GM23338 (cell line): ENCODE results near the gene KCTD8. TPM values are rescaled to one million over a fixed set of nuclear protein-coding genes. Genes with fewer than 3 reads are reported as not detected.

Source experiments
- ATAC-seq: fragments of 200-7000 bp; cut with Tn5 transposase; 3 replicates; pipeline ENCODE4 v1.9.1; 2020
- DNase-seq: peaks from one replicate; pipeline ENCODE4 v3.0.0-alpha.2; 2015; ENCODE audit warnings: low spot score
- H2AFZ ChIP-seq: fragments of 200-600 bp; sonication (generic); 2 replicates; pipeline ENCODE4 v1.8.0; 2016; ENCODE audit warnings: antibody characterized with exemption, mild to moderate bottlenecking, moderate library complexity
- H3F3A ChIP-seq: fragments of 200-600 bp; sonication (generic); replicated peaks from 2 replicates; pipeline ENCODE4 v1.8.0; 2017; ENCODE audit warnings: antibody characterized with exemption, mixed run types, low read depth
- H3K27ac ChIP-seq: fragments of 200-600 bp; sonication (generic); 2 replicates; pipeline ENCODE4 v1.6.1; 2016; ENCODE audit warnings: low read depth
- H3K27me3 ChIP-seq: fragments of 200-600 bp; sonication (generic); 2 replicates; pipeline ENCODE4 v1.8.0; 2016; ENCODE audit warnings: mild to moderate bottlenecking, mixed run types, moderate library complexity; ENCODE audit not compliant: insufficient read depth
- H3K36me3 ChIP-seq: fragments of 200-600 bp; sonication (generic); 2 replicates; pipeline ENCODE4 v1.8.0; 2016; ENCODE audit warnings: mild to moderate bottlenecking; ENCODE audit not compliant: insufficient read depth
- H3K4me1 ChIP-seq: fragments of 200-600 bp; sonication (generic); 2 replicates; pipeline ENCODE4 v1.8.0; 2016; ENCODE audit warnings: mild to moderate bottlenecking, moderate library complexity; ENCODE audit not compliant: insufficient read depth
- H3K4me2 ChIP-seq: fragments of 200-600 bp; sonication (generic); 2 replicates; pipeline ENCODE4 v1.7.1; 2017; ENCODE audit warnings: mixed run types
- H3K4me3 ChIP-seq: fragments of 200-600 bp; sonication (generic); 2 replicates; pipeline ENCODE4 v1.6.1; 2016; ENCODE audit warnings: mixed run types
- H3K79me2 ChIP-seq: fragments of 200-600 bp; sonication (generic); replicated peaks from 2 replicates; pipeline ENCODE4 v1.8.0; 2017; ENCODE audit warnings: mild to moderate bottlenecking; ENCODE audit not compliant: insufficient read depth
- H3K9me2 ChIP-seq: fragments of 200-600 bp; sonication (generic); 2 replicates; pipeline ENCODE4 v1.8.0; 2017; ENCODE audit not compliant: insufficient read depth
- H4K20me1 ChIP-seq: fragments of 200-600 bp; sonication (generic); replicated peaks from 2 replicates; pipeline ENCODE4 v1.8.0; 2017; ENCODE audit warnings: mild to moderate bottlenecking; ENCODE audit not compliant: insufficient read depth
- H3K27ac Mint-ChIP-seq: 2 replicates; pipeline ENCODE4 v1.8.0; 2020; ENCODE audit warnings: inconsistent platforms, mild to moderate bottlenecking, moderate library complexity, mixed read lengths
- H3K27me3 Mint-ChIP-seq: 3 replicates; pipeline ENCODE4 v1.8.0; 2022; ENCODE audit warnings: low read depth, mild to moderate bottlenecking, moderate library complexity, mixed read lengths, inconsistent platforms; ENCODE audit not compliant: insufficient read depth, poor library complexity
- H3K36me3 Mint-ChIP-seq: 3 replicates; pipeline ENCODE4 v1.8.0; 2021; ENCODE audit warnings: low read depth, mild to moderate bottlenecking, inconsistent platforms, moderate library complexity, mixed read lengths
- H3K4me1 Mint-ChIP-seq: 3 replicates; pipeline ENCODE4 v1.8.0; 2020; ENCODE audit warnings: mild to moderate bottlenecking, inconsistent platforms, mixed read lengths
- H3K4me3 Mint-ChIP-seq: 3 replicates; pipeline ENCODE4 v1.8.0; 2021; ENCODE audit warnings: moderate library complexity, mild to moderate bottlenecking, inconsistent platforms, mixed read lengths
- H3K9me3 Mint-ChIP-seq: 3 replicates; pipeline ENCODE4 v1.8.0; 2020; ENCODE audit warnings: moderate library complexity, mild to moderate bottlenecking, inconsistent platforms, mixed read lengths
- CREB1 ChIP-seq: fragments of 250-450 bp; sonication (Bioruptor Pico); IDR thresholded peaks from 2 replicates; pipeline ENCODE4 v1.5.0; 2020; ENCODE audit warnings: low read depth, mild to moderate bottlenecking, moderate library complexity
- ETS1 ChIP-seq: IDR thresholded peaks from 2 replicates; pipeline ENCODE4 v1.6.1; 2016; ENCODE audit warnings: antibody characterized with exemption
- EZH2 ChIP-seq: fragments of 200-600 bp; sonication (generic); IDR thresholded peaks from one replicate; pipeline ENCODE4 v1.8.0; 2017; ENCODE audit warnings: antibody characterized with exemption, mild to moderate bottlenecking, low read depth; ENCODE audit not compliant: unreplicated experiment
- JUNB ChIP-seq: IDR thresholded peaks from one replicate; pipeline ENCODE4 v1.6.1; 2016; ENCODE audit warnings: antibody characterized with exemption; ENCODE audit not compliant: unreplicated experiment
- NANOG ChIP-seq: IDR thresholded peaks from 2 replicates; pipeline ENCODE4 v1.6.1; 2016; ENCODE audit warnings: antibody characterized with exemption, borderline replicate concordance
- ZNF114 ChIP-seq: fragments of 250-450 bp; sonication (Bioruptor Pico); IDR thresholded peaks from 2 replicates; pipeline ENCODE4 v1.5.0; 2020; ENCODE audit warnings: mild to moderate bottlenecking, moderate library complexity
- ZNF331 ChIP-seq: fragments of 250-450 bp; sonication (Bioruptor Pico); IDR thresholded peaks from 2 replicates; pipeline ENCODE4 v1.5.0; 2020; ENCODE audit warnings: low read depth, mild to moderate bottlenecking, moderate library complexity
- ZNF462 ChIP-seq: fragments of 250-450 bp; sonication (Bioruptor Pico); IDR thresholded peaks from 2 replicates; pipeline ENCODE4 v1.5.0; 2020; ENCODE audit warnings: mild to moderate bottlenecking, moderate library complexity
- polyA plus RNA-seq: library from polyadenylated mRNA; unstranded; fragments of >200 nt; fragmentation: Nextera tagmentation; extraction: Ambion mirVana; gene quantifications from 2 replicates; pipeline ENCODE4 v1.2.1, GENCODE V29; 2016
- total RNA-seq: library from RNA; depleted of rRNA; stranded (reverse); fragments of >200 nt; shearing (Covaris generic); gene quantifications from 2 replicates; pipeline ENCODE4 v1.2.3, GENCODE V29; 2014
- TF ChIP-seq, protein P1 (sequence below), 2 experiments: fragments of 200-600 bp in 1 of 2; sonication (generic) in 1 of 2; conservative IDR thresholded peaks; 2 replicates each; pipeline versions ENCODE4 v1.5.1 to v1.6.1; 2016 to 2017; ENCODE audit warnings: antibody characterized with exemption in 2 of 2, low read depth in 2 of 2, mild to moderate bottlenecking in 2 of 2, moderate library complexity in 1 of 2

The KCTD8 gene
- total and polyA plus RNA-seq, 2 experiments from 2014 or later = 2.8 to 5.0 TPM

GRCh38 chr4:44421330-44422065 lies 27.1 kb downstream of the KCTD8 start:
- Histone ChIP-seq H3K36me3 (no peaks in the 10 kb centered on the region), H3K27me3 (no peaks in the 10 kb centered on the region), H2AFZ (no peak overlapping the region), H3K79me2 (no peaks in the 10 kb centered on the region), H3K4me3 (no peak overlapping the region), H3K4me2 (no peak overlapping the region), H3K27ac (no peak overlapping the region), H4K20me1 (no peaks in the 10 kb centered on the region), H3K4me1 (0 out of 2 replicates have a peak, but pooled peaks cover 5% of the 10 kb centered on the region), H3K9me2 (peaks cover 1% of the 10 kb centered on the region; the same call in 1 of the 2 replicates), H3F3A (no peaks in the 10 kb centered on the region)
- no peaks in the 10 kb centered on the region for H3K27me3 Mint-ChIP-seq
- no peak overlapping the region for H3K27ac Mint-ChIP-seq
- ATAC-seq (no peak), DNase-seq (no peak)
- H3K9me3 Mint-ChIP-seq = peaks cover 2% of the 10 kb centered on the region; the same call in 1 of the 3 replicates
- peaks cover 9% of the 10 kb centered on the region; the same call in 2 of the 3 replicates for H3K4me1 Mint-ChIP-seq
- TF ChIP-seq, protein P1, sequence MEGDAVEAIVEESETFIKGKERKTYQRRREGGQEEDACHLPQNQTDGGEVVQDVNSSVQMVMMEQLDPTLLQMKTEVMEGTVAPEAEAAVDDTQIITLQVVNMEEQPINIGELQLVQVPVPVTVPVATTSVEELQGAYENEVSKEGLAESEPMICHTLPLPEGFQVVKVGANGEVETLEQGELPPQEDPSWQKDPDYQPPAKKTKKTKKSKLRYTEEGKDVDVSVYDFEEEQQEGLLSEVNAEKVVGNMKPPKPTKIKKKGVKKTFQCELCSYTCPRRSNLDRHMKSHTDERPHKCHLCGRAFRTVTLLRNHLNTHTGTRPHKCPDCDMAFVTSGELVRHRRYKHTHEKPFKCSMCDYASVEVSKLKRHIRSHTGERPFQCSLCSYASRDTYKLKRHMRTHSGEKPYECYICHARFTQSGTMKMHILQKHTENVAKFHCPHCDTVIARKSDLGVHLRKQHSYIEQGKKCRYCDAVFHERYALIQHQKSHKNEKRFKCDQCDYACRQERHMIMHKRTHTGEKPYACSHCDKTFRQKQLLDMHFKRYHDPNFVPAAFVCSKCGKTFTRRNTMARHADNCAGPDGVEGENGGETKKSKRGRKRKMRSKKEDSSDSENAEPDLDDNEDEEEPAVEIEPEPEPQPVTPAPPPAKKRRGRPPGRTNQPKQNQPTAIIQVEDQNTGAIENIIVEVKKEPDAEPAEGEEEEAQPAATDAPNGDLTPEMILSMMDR (conservative IDR thresholded peaks at IDR 0.05; ENCODE audit: low read depth in 2 of 2) = no peak
- no peak for TF ChIP-seq NANOG
- TF ChIP-seq JUNB = no peak
- no peak for TF ChIP-seq ZNF331 (CRISPR knock-in tag)
- TF ChIP-seq ETS1 = no peak
- TF ChIP-seq CREB1 (CRISPR knock-in tag) = no peak
- TF ChIP-seq EZH2 = no peak
- no peak for TF ChIP-seq ZNF114 (CRISPR knock-in tag)
- no peak overlapping the region for H3K4me3 Mint-ChIP-seq
- peaks cover 5% of the 10 kb centered on the region for H3K36me3 Mint-ChIP-seq

GRCh38 chr4:44415251-44415650 lies 33.4 kb downstream of the KCTD8 start:
- Histone ChIP-seq H2AFZ (no peak overlapping the region), H3K9me2 (peaks cover 8% of the 10 kb centered on the region; the same call in 1 of the 2 replicates), H3K4me1 (peaks cover 13% of the 10 kb centered on the region; the same call in 1 of the 2 replicates), H3K4me3 (no peak overlapping the region), H3K27me3 (no peaks in the 10 kb centered on the region), H3K79me2 (0 out of 2 replicates have a peak, but pooled peaks cover 1% of the 10 kb centered on the region), H3K27ac (peak overlapping the region; percentile 48), H3K4me2 (peak overlapping the region; percentile 9), H3K36me3 (no peaks in the 10 kb centered on the region), H3F3A (no peaks in the 10 kb centered on the region), H4K20me1 (no peaks in the 10 kb centered on the region)
- H3K4me1 Mint-ChIP-seq = peaks cover 23% of the 10 kb centered on the region
- H3K27ac Mint-ChIP-seq = peak overlapping the region; percentile 15
- TF ChIP-seq ZNF114 (CRISPR knock-in tag) (no peak), ZNF462 (peak; percentile 97)
- H3K4me3 Mint-ChIP-seq = no peak overlapping the region
- peaks cover 24% of the 10 kb centered on the region for H3K36me3 Mint-ChIP-seq
- no peaks in the 10 kb centered on the region for H3K27me3 Mint-ChIP-seq
- peak; percentile 91 for ATAC-seq
- peaks cover 4% of the 10 kb centered on the region; the same call in 1 of the 3 replicates for H3K9me3 Mint-ChIP-seq
- peak; percentile 78 for DNase-seq
